Ovary (tissue), 3 donors: Measurements from ENCODE around the gene DHRS9.

ENCODE experiments used
- CTCF ChIP-seq, 3 donors: fragments of 450-650 bp in 2 of 3; fragments of 200-600 bp in 1 of 3; IDR thresholded peaks; one replicate each; pipeline versions ENCODE4 v1.5.1 to v1.8.0; 2016 to 2022; ENCODE audit warnings: antibody characterized with exemption in 3 of 3, mild to moderate bottlenecking in 1 of 3
- EP300 ChIP-seq: sonication (generic); formaldehyde crosslinking; IDR thresholded peaks from one replicate; pipeline ENCODE4 v1.6.1; 2017; ENCODE audit warnings: antibody characterized with exemption
- donor health status: DM: no; HTN: no; CAD: no.

GRCh38 chr2:169034256-169034655, 35.1 kb upstream of the DHRS9 start:
- no peak for TF ChIP-seq CTCF (IDR thresholded peaks at IDR 0.05)
- TF ChIP-seq EP300 = no peak
